B cell (primary cell): ENCODE results near the gene MFAP3L. TPM values are rescaled to one million over a fixed set of nuclear protein-coding genes. Genes with fewer than 3 reads are reported as not detected.

Source experiments
- ATAC-seq: fragments of 200-7000 bp; cut with Tn5 transposase; one replicate; pipeline ENCODE4 v1.10.0; 2021; ENCODE audit warnings: low read depth, mild to moderate bottlenecking, moderate number of reproducible peaks, moderate library complexity
- CTCF ChIA-PET: fragments of 350-600 bp; sonication (Branson Sonifier 250); formaldehyde crosslinking; loops from one replicate; lab custom pipeline; 2021; ENCODE audit warnings: antibody characterized with exemption, inconsistent platforms; lab: Charles Lee
- POLR2A ChIA-PET: fragments of 350-600 bp; sonication (Branson Sonifier 250); formaldehyde crosslinking; loops from one replicate; lab custom pipeline; 2021; ENCODE audit warnings: antibody characterized with exemption; lab: Charles Lee
- DNase-seq: peaks from one replicate; pipeline ENCODE4 v3.0.0; 2013
- H2AFZ ChIP-seq: 2 replicates; pipeline ENCODE4 v1.6.1; 2012; ENCODE audit warnings: mild to moderate bottlenecking, low read depth, low read length; ENCODE audit not compliant: insufficient read depth, poor library complexity, severe bottlenecking
- H3K27ac ChIP-seq, 2 donors: 1 replicate in 1 of 2; 2 replicates in 1 of 2; pipeline ENCODE4 v1.5.1; 2012 to 2013; ENCODE audit warnings: low read length in 2 of 2, mild to moderate bottlenecking in 2 of 2, moderate library complexity in 1 of 2
- H3K27me3 ChIP-seq, 4 experiments: fragments of 200-600 bp in 1 of 4; sonication (generic) in 1 of 4; replicated peaks in 1 of 4; 1 replicate in 2 of 4; 2 replicates in 2 of 4; pipeline versions ENCODE4 v1.6.1 to v1.7.0; 2013 to 2016; ENCODE audit warnings: low read length in 3 of 4, mild to moderate bottlenecking in 2 of 4, mixed read lengths in 1 of 4, moderate library complexity in 1 of 4; ENCODE audit not compliant: insufficient read depth in 4 of 4, control insufficient read depth in 3 of 4; ENCODE audit errors: control extremely low read depth in 1 of 4
- H3K36me3 ChIP-seq, 2 experiments: replicated peaks in 1 of 2; 1 replicate in 1 of 2; 2 replicates in 1 of 2; pipeline versions ENCODE4 v1.6.1 to v1.7.1; 2013; ENCODE audit warnings: low read length in 1 of 2; ENCODE audit not compliant: insufficient read depth in 2 of 2, control insufficient read depth in 1 of 2; ENCODE audit errors: control extremely low read depth in 1 of 2, extremely low read depth in 1 of 2
- H3K4me1 ChIP-seq, 2 donors: fragments of 200-600 bp in 1 of 2; sonication (generic) in 1 of 2; 1 replicate in 1 of 2; 2 replicates in 1 of 2; pipeline versions ENCODE4 v1.5.1 to v1.6.1; 2013 to 2017; ENCODE audit warnings: low read length in 2 of 2; ENCODE audit not compliant: control insufficient read depth in 2 of 2, insufficient read depth in 2 of 2
- H3K4me2 ChIP-seq: replicated peaks from 2 replicates; pipeline ENCODE3; 2012; ENCODE audit warnings: mild to moderate bottlenecking, low read depth, low read length; ENCODE audit not compliant: poor library complexity, severe bottlenecking
- H3K4me3 ChIP-seq, 5 experiments: fragments of 200-600 bp in 1 of 5; sonication (generic) in 1 of 5; 1 replicate in 3 of 5; 2 replicates in 2 of 5; pipeline versions ENCODE4 v1.5.1 to v1.7.0; 2011 to 2016; ENCODE audit warnings: low read length in 4 of 5, mild to moderate bottlenecking in 4 of 5, low read depth in 2 of 5, control low read depth in 1 of 5, moderate library complexity in 1 of 5; ENCODE audit not compliant: insufficient read depth in 1 of 5; ENCODE audit errors: control extremely low read depth in 1 of 5, extremely low read depth in 1 of 5
- H3K79me2 ChIP-seq: fragments of 200-600 bp; sonication (generic); one replicate; pipeline ENCODE4 v1.6.0; 2016; ENCODE audit warnings: low read length; ENCODE audit not compliant: control insufficient read depth, insufficient read depth
- H3K9ac ChIP-seq: fragments of 200-600 bp; sonication (generic); 2 replicates; pipeline ENCODE4 v1.6.1; 2017; ENCODE audit warnings: mild to moderate bottlenecking, low read length, moderate library complexity
- H3K9me3 ChIP-seq, 3 donors: one replicate each; pipeline versions ENCODE4 v1.6.1 to v1.7.1; 2013; ENCODE audit warnings: low read length in 2 of 3; ENCODE audit not compliant: control insufficient read depth in 2 of 3, insufficient read depth in 1 of 3; ENCODE audit errors: control extremely low read depth in 1 of 3
- H4K20me1 ChIP-seq: 2 replicates; pipeline ENCODE4 v1.6.0; 2012; ENCODE audit warnings: mild to moderate bottlenecking, low read length; ENCODE audit not compliant: insufficient read depth, control insufficient read depth, poor library complexity, severe bottlenecking
- H3K27ac Mint-ChIP-seq: one replicate; pipeline ENCODE4 v1.8.0; 2021; ENCODE audit warnings: mixed read lengths
- H3K27me3 Mint-ChIP-seq: one replicate; pipeline ENCODE4 v1.8.0; 2021; ENCODE audit warnings: mixed read lengths
- H3K4me1 Mint-ChIP-seq: one replicate; pipeline ENCODE4 v1.8.0; 2021; ENCODE audit warnings: mixed read lengths
- H3K4me3 Mint-ChIP-seq: one replicate; pipeline ENCODE4 v1.8.0; 2021; ENCODE audit warnings: mixed read lengths
- H3K9me3 Mint-ChIP-seq: one replicate; pipeline ENCODE4 v1.8.0; 2022; ENCODE audit warnings: mixed read lengths; ENCODE audit not compliant: insufficient read depth
- EZH2 ChIP-seq: IDR thresholded peaks from 2 replicates; pipeline ENCODE4 v1.6.1; 2012; ENCODE audit warnings: borderline replicate concordance, low read depth, mild to moderate bottlenecking, moderate library complexity, low read length; ENCODE audit not compliant: insufficient read depth, poor library complexity, severe bottlenecking
- whole genome bisulfite sequencing: methylation state at CpG from one replicate; pipeline ENCODE4 v1.1.5; 2013; ENCODE audit warnings: missing lambda C conversion rate; ENCODE audit not compliant: insufficient coverage; 5-methylcytosine and 5-hydroxymethylcytosine counted together
- intact Hi-C: fragments of 100-400 bp; cut with micrococcal nuclease; formaldehyde crosslinking; loops from one replicate; pipeline ENCODE4 v1.10.0; 2022
- polyA plus RNA-seq: library from polyadenylated mRNA; depleted of rRNA; stranded (reverse); fragments of >200 nt; gene quantifications from 2 replicates; pipeline ENCODE4 v1.2.3, GENCODE V29; 2012
- total RNA-seq, 2 donors: library from RNA; stranded (reverse); fragments of 120-200 nt in 1 of 2; gene quantifications; 1 replicate in 1 of 2; 2 replicates in 1 of 2; pipeline versions ENCODE4 v1.2.3 to v1.2.4, GENCODE V29; 2013 to 2022
- TF ChIP-seq, protein P1 (sequence below): fragments of 200-600 bp; IDR thresholded peaks from one replicate; pipeline ENCODE4 v1.8.0; 2022; ENCODE audit warnings: antibody characterized with exemption, mild to moderate bottlenecking

The MFAP3L gene
- total and polyA plus RNA-seq, 2 donors (not counting 1 experiment from before 2014, with no cell fraction given), result 0.37 to 0.63 TPM

DNA sequence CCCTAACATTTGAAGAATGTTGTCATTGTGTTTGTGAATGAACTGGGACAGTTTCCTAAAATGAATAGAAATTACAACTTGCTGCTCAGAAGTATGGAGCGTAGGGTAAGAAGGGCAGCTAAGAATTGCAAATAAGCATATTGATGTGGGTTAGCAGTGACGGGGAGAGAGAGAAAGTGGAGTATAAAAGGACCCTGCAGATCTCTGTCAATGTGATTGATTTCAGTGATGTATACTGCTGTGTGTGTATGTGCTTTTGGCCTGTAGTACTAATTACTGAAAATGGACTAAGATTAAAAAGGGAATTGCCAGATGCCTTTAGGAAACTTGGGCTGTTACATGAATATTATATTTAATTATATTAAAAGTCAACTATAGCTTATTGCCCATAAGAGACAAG is 7.8 kb upstream of the MFAP3L start:
- DNase-seq, result no peak
- POLR2A ChIA-PET, result no interaction called here
- Histone ChIP-seq H2AFZ (no peak overlapping the region), H3K4me3 (no peak overlapping the region), H3K9ac (no peak overlapping the region), H3K9me3 (no peaks in the 10 kb centered on the region), H3K27me3 (peaks cover 0 to 4% (median 0%) of the 10 kb centered on the region in 4 experiments), H4K20me1 (no peaks in the 10 kb centered on the region), H3K4me2 (no peak overlapping the region), H3K27ac (no peak overlapping the region), H3K36me3 (no peaks in the 10 kb centered on the region), H3K79me2 (no peaks in the 10 kb centered on the region), H3K4me1 (no peaks in the 10 kb centered on the region)
- no peak for TF ChIP-seq EZH2
- TF ChIP-seq, protein P1, sequence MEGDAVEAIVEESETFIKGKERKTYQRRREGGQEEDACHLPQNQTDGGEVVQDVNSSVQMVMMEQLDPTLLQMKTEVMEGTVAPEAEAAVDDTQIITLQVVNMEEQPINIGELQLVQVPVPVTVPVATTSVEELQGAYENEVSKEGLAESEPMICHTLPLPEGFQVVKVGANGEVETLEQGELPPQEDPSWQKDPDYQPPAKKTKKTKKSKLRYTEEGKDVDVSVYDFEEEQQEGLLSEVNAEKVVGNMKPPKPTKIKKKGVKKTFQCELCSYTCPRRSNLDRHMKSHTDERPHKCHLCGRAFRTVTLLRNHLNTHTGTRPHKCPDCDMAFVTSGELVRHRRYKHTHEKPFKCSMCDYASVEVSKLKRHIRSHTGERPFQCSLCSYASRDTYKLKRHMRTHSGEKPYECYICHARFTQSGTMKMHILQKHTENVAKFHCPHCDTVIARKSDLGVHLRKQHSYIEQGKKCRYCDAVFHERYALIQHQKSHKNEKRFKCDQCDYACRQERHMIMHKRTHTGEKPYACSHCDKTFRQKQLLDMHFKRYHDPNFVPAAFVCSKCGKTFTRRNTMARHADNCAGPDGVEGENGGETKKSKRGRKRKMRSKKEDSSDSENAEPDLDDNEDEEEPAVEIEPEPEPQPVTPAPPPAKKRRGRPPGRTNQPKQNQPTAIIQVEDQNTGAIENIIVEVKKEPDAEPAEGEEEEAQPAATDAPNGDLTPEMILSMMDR, result no peak
- ATAC-seq, result no peak
- Mint-ChIP-seq H3K9me3 (no peaks in the 10 kb centered on the region), H3K4me1 (no peaks in the 10 kb centered on the region), H3K27me3 (peaks cover 21% of the 10 kb centered on the region), H3K27ac (no peak overlapping the region), H3K4me3 (no peak overlapping the region)
- intact Hi-C loops, result no loop called here
- WGBS, result 100% methylated on average over 2 of the region's 2 CpGs
- CTCF ChIA-PET, result no interaction called here

DNA sequence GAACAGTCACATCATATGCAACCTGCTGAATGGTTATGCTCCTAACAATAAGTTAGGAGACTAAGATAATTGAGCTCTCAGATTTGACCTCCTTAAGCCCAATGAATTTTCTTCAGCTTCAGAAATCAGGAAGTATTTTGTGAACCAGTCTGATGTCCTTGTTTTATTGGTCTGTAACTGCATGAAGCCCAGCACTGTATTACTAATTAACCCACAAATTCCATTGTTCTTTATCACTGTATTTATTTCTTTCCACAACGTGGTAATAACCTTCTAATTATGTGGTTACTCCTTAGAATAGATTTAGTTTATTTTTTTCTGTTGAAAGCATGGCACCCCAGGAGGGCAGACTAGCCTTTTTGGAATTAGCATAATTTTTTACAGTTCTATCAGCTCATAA is 3.9 kb upstream of the MFAP3L start:
- intact Hi-C loops, result no loop called here
- Histone ChIP-seq H2AFZ (no peak overlapping the region), H3K9ac (no peak overlapping the region), H3K4me3 (no peak overlapping the region), H3K27me3 (peaks cover 0 to 25% (median 8%) of the 10 kb centered on the region in 4 experiments), H3K9me3 (peaks cover 0 to 9% (median 0%) of the 10 kb centered on the region in 3 donors), H3K4me2 (no peak overlapping the region), H3K79me2 (no peaks in the 10 kb centered on the region), H3K4me1 (peaks cover 11 to 16% of the 10 kb centered on the region in 2 donors), H3K27ac (no peak overlapping the region), H4K20me1 (no peaks in the 10 kb centered on the region), H3K36me3 (no peaks in the 10 kb centered on the region)
- WGBS, result no CpG with 5 or more reads among the region's 1 CpG
- TF ChIP-seq EZH2, result no peak
- TF ChIP-seq, protein P1, result no peak
- peaks cover 35% of the 10 kb centered on the region for H3K27me3 Mint-ChIP-seq
- ChIA-PET POLR2A (no interaction called here), CTCF (interaction anchor here (0.5 to 1.5 kb wide), 3 partner anchors 10 to 1029 kb away, joined by 3 to 4 read pairs (median 3); no protein-coding TSS in a partner anchor)
- no peak overlapping the region for H3K27ac Mint-ChIP-seq
- DNase-seq, result no peak
- peaks cover 12% of the 10 kb centered on the region for H3K4me1 Mint-ChIP-seq
- ATAC-seq, result no peak
- H3K9me3 Mint-ChIP-seq, result no peaks in the 10 kb centered on the region
- no peak overlapping the region for H3K4me3 Mint-ChIP-seq
